ENCODE results near the gene STK33.

The STK33 gene

DNA sequence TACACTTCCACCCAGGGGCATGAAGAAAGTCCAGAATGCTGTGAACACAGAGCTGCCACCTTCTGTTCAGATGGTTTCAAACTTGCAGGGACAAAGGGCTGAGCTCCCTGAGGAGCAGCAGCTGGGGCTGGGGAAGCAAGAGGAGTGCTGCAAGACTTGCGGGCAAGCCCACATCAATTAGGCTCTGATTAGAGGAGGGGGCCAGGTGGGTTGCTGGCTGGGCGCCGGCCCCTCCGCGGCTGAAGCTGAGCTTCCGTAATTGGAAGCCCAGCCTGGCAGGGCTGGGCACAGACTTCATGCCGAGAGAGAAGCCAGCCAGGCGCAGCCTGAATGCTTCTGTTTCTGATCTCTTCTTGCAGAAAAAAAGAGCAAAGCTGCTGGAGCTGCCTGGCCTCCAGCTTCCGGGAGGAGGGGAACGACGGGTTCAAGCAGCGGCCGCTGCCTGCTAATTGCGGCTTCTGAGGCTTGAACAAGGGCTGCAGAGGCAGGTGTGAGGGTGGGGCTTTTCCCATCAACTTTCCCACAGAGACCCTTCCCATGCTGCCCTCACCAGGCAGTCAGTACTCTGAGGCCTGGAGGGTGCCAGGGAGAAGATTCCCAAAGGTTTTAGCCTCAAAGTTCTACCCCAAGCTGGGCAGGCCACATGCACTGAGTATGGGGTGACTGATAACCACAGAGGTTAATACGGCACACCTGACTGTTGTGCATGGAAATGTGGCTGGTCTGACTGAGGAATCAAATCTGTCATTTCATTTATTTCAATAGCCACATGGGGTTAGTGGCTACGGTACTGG lies 239.2 kb downstream of the STK33 start:
- no peak for DNase-seq

DNA sequence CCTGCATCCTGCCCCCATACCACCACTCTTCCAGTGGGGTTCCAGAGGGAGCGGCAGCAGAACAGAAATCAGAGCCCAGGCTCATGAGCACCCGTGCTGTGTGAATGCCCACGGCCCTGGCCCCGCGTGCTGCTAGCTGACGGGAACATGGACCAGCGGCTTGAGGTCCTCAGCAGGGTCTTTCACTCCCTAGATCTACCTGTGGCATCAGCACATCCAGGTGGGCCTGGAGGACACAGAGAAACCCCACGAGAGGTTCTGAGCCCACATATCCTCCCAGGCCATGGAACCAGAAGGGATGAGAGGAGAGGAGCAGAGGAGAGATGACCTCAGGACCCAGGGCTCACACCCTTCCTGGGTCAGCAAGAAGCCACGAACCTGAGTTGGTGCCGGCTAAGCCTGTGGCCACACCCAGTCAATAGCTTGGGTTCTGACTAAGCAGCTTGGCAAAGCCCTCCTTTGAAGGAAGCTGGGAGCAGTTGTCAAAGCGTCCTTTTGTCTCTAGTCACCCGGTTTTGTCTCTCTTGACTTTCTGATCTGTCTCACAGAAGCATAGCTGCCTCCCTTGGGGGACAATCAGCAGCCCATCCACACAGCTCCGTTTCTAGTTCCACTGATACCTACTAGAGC lies 241.0 kb downstream of the STK33 start:
- no peak for DNase-seq

DNA sequence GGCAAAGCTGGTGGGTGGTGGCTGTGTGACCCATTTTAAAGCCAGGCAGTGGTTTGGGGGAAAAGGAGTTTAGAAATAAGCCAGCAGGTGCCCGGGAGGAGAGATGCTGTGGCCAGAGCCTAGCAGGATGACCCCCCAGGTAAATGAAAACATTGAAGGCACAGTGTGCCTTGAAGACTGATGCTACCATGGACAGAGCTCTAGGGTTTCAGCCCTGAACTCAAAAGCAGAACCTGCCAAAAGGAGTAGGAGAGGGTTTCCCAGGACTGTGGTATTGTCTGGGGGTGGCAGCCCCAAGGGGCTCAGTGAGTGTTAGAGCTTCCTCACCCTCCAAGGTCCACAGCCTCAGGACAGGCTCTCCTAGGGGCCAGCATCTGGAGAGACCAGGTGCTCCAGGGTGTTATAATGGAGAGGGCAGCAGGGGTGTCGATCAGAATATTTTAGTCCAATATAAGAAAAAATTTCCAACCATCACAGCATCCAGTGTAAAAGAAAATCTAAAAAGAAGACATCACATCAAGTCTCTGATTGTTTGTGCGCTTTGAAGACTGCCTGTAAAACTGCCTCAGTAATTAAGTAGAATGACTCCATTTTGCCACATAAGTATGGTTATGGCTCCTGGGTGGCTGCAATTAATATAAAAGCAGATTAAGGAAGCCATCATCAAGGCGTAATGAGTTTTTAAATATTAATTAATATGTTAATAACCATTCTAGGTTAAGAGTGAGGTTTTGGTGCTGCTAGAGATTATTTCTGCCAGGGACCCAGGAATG lies 241.7 kb downstream of the STK33 start:
- no peak for DNase-seq

DNA sequence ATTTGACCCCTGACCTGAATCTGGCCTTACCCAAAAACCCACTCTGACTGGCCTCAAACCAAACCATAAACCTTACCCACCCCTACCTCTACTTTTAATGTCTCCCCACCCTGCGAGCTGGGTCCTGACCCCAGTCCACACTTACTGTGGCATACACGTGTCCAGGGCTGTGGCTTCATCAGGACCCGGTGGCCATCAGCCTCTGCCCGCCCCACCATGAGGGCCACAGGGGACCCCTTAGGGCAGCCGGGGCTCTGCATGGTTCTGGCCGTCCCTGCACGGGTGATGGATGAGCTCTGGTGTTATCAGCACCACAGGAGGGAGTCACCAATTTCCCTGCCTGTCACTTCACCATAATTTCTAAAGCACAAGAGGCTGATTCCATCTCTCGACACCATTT lies 242.8 kb downstream of the STK33 start:
- DNase-seq, result no peak

DNA sequence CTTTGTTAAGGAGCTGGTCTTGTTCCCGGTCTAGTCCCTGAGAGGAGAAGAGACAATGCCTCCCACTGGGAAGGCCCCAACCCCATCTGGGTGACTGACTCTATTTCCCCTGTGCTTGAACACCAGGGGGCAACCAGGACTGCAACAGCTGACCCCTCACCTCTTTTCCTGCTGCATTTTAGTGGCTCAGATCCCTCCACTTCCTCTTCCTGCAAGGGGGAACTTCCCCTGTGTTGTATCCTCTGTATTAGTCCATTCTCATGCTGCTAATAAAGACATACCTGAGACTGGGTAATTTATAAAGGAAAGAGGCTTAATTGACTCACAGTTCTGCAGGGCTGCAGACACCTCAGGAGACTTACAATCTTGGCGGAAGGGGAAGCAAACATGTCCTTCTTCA lies 246.1 kb downstream of the STK33 start:
- DNase-seq, result no peak

DNA sequence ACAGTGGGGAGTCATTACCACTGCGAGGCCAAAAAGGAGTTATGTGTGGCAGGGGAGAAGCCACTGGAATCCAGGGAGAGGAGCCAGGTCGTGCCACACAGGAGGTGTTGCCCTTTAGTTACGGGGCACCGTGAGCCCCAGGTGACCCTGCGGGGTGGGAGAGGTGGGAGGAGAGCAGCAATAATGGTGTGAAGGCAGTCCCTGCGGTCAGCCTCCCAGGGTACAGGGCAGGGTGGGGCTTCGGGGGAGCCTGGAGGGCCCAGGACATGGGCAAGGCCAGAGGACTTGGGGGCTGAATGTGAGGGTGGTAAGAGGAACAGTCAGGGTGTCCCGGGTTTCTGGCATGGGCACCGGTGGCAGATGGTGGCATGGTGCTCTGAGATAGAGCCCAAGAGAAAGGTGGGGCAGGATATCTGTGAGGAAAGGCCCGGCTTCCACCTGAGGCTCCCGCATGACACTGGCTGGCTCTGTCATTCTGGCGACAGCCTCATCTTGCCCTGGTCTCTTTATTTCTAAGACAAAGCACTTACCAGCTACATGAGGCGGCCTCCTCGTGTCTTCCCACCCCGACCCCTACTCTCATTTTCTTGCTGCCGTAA lies 247.8 kb downstream of the STK33 start:
- DNase-seq, result no peak

DNA sequence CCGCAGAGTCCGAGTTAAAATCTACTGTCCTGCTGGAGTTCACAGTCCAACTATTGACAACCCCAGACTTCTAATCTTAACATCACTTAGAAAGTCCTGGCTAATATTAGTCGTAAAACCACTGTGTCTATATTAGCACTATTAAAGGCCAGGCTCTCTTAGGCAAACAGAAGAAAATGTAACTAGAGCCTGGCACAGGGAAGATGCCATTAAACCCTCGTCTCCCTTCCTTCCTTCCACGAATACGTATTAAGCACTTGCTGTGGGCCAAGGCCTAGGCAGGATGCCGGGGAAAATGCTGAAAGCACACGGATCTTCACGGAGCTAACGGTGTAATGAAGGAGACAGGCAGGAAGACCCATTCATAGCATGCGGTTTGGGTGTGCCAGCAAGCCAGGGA lies 248.8 kb downstream of the STK33 start:
- no peak for DNase-seq

DNA sequence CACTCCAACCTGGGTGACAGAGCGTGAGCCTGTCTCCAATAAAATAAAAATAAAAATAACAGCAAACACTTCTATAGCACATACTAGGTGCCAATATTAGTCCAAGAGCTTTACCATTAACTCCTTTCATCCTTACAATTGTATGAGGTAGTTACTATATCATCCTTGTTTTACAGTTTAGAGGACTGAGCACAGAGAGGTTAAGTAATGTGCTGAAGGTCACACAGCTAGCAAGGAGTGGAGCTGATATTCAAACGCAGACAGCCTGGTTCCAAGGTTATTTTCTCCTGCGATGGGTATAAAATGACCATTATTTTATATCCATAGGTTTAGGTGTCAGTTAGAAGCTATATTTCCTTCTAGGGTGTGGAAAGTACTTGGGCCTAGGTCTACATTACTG lies 249.7 kb downstream of the STK33 start:
- no peak for DNase-seq

DNA sequence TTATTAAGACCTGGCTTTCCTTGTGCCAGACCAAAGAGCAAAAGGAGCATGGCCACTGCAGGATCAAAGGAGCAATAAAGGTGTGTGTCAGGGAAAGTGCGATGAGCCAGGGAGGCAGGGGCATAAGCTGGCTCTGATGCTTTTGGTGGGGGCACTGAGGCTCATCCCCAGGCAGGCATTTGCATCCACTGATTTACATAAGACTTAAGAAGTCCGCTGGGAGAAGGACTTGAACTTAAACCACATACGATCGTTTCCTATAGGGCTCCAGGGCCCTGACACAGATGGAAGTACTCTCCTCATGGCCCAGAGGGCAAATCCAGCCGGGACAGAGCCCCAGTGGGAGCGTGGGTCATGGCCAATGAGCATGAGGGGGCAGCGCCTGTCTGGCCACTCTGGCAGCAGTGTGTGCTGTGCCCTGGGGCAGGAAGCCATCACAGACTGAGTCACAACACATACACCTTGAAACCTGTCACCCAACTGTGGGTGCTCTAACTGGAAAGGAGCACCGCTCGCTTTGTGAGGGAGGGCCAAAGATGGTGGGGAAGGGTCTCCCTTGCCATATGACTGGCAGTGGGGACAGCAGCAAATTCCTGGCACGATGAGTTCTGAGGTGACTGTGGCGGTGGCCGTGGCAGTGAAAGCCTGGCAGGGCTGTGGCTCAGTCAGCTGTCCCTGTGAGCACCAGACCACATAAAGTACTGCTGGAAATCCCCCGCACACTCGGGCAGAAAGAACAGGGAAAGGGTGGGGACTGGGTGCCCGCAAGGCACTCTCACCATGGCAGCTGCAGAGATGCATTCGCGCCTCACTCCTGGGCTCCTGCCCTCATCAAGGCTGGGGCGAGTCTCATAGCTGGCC lies 251.0 kb downstream of the STK33 start:
- no peak for DNase-seq

DNA sequence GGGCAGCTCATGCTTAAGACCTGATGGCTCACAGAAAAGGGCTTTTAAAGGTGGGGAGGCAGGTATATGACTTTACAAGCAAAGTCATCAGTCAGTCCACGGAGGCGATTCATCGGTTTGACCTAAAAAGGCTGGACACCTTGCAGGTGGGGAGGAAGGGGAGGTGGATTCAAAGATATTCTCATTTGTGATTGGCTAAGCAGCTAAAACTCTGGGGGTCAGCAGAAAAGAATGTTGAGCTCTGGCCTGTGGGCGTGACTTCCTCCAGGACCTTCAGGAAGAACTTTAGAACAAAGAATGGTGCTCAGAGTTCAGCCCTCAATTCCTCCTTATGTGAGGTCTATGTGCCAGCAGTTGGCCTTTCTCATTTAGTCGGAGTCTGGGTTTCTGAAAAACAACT lies 252.0 kb downstream of the STK33 start:
- DNase-seq, result no peak

All from cerebellar nuclear complex (tissue), 1 donor.